ENCODE data around the gene MTMR3. TPM values are rescaled to one million over a fixed set of nuclear protein-coding genes. Genes with fewer than 3 reads are reported as not detected.

Gene MTMR3
- total and polyA plus RNA-seq, 4 donors, result 13.6 to 86.0 (median 41.3) TPM

DNA sequence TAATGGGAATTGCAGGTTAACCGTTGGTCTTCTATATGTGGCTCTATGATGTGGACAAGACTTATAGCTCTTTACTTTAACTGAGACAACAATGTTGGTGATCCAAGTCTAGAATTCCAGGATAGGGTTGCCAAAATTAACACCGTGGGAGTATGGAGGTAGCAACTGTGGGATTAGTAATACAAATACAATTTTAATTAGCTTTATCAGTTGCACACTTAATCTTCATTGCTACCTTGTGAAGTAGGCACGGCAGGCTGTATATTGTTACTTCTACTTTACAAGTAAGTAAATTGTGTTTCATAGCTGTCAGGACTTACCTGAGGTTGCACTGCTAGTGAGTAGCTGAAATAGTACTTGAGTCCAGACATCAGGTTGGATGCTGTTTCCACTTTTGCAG lies 21.0 kb downstream of the MTMR3 start:
- H3K27ac ChIP-seq (ENCODE audit: low read depth in 1 of 2, low read length in 1 of 2), result no peak overlapping the region
- H3K27me3 ChIP-seq (ENCODE audit: control insufficient read depth in 3 of 3, insufficient read depth in 3 of 3, low read length in 2 of 3), result no peaks in the 10 kb centered on the region
- no peak overlapping the region for H3K9ac ChIP-seq (ENCODE audit: insufficient read depth in 1 of 2, low read length in 2 of 2)
- ATAC-seq (ENCODE audit: insufficient read depth, low FRiP score) (no peak), DNase-seq (no peak)
- no peak overlapping the region for H3K4me3 ChIP-seq
- H3K4me1 ChIP-seq (ENCODE audit: control insufficient read depth in 5 of 5, insufficient read depth in 5 of 5, low read length in 5 of 5), result peaks cover 0 to 21% (median 8%) of the 10 kb centered on the region in 5 donors
- H3K36me3 ChIP-seq (ENCODE audit: control insufficient read depth in 4 of 4, insufficient read depth in 4 of 4, low read length in 4 of 4), result no peaks in the 10 kb centered on the region
- 78 to 90% methylated on average over 3 of the region's 3 CpGs for WGBS, 2 donors
- TF ChIP-seq CTCF (IDR thresholded peaks at IDR 0.05; ENCODE audit: control extremely low read depth, extremely low read depth), result no peak
- H3K9me3 ChIP-seq (ENCODE audit: control insufficient read depth in 4 of 4, insufficient read depth in 3 of 4, low read length in 3 of 4), result no peaks in the 10 kb centered on the region

DNA sequence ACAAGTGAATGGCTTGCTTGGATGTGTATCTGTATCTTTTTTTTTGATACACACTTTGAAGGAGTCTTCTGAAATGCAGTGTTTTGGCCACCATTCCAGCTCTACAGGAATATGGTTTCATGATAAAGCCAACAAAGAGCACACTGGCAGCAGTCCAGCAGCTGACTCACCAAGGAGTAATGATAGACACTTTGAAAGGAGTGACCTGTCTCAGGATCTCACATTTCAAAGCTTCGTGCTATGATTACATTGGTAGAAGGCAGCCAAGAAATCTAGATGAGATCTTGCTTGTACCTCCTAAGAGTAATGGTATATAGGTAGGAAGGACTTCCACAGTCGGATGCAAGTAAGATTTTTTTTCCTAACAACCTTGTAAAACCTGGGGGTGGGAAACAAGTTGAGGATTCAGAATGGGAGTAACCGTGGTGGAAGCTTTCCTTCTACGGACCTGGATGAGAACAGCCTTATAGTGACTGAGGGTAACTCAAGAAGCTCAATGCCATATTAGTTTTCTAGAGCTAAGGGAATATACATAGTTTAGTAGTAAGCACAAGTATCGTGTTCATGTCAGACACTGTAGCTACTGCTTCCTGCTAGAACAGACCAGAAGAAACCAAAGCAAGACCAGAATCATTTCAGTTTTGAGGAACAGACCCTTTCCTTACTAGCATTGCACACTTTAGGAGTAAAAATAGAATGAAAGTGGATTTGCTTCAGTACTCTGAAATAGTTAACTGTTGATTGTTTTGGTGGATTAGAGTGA lies 25.0 kb downstream of the MTMR3 start:
- no peaks in the 10 kb centered on the region for H3K36me3 ChIP-seq (ENCODE audit: control insufficient read depth in 4 of 4, insufficient read depth in 4 of 4, low read length in 4 of 4)
- peak overlapping the region in 1 of 2 donors; percentile 19 for H3K9ac ChIP-seq (ENCODE audit: insufficient read depth in 1 of 2, low read length in 2 of 2)
- 44 to 50% methylated on average over 5 of the region's 5 CpGs for WGBS, 2 donors
- TF ChIP-seq CTCF (IDR thresholded peaks at IDR 0.05; ENCODE audit: control extremely low read depth, extremely low read depth), result no peak
- no peak overlapping the region for H3K4me3 ChIP-seq
- H3K27me3 ChIP-seq (ENCODE audit: control insufficient read depth in 3 of 3, insufficient read depth in 3 of 3, low read length in 2 of 3), result no peaks in the 10 kb centered on the region
- peak overlapping the region in 1 of 2 donors; percentile 77 for H3K27ac ChIP-seq (ENCODE audit: low read depth in 1 of 2, low read length in 1 of 2)
- peak; percentile 52 for ATAC-seq (ENCODE audit: insufficient read depth, low FRiP score)
- peak; percentile 75 to 92 (median 82) for DNase-seq
- H3K4me1 ChIP-seq (ENCODE audit: control insufficient read depth in 5 of 5, insufficient read depth in 5 of 5, low read length in 5 of 5), result peaks cover 0 to 25% (median 14%) of the 10 kb centered on the region in 5 donors
- no peaks in the 10 kb centered on the region for H3K9me3 ChIP-seq (ENCODE audit: control insufficient read depth in 4 of 4, insufficient read depth in 3 of 4, low read length in 3 of 4)

GRCh38 chr22:29912141-29912540 lies 29.2 kb downstream of the MTMR3 start:
- no peak overlapping the region for H3K9ac ChIP-seq (ENCODE audit: insufficient read depth in 1 of 2, low read length in 2 of 2)
- H3K4me3 ChIP-seq, result no peak overlapping the region
- no peaks in the 10 kb centered on the region for H3K36me3 ChIP-seq (ENCODE audit: control insufficient read depth in 4 of 4, insufficient read depth in 4 of 4, low read length in 4 of 4)
- no peak overlapping the region for H3K27ac ChIP-seq (ENCODE audit: low read depth in 1 of 2, low read length in 1 of 2)
- no peak for DNase-seq
- no peaks in the 10 kb centered on the region for H3K27me3 ChIP-seq (ENCODE audit: control insufficient read depth in 3 of 3, insufficient read depth in 3 of 3, low read length in 2 of 3)
- H3K4me1 ChIP-seq (ENCODE audit: control insufficient read depth in 5 of 5, insufficient read depth in 5 of 5, low read length in 5 of 5), result peaks cover 0 to 36% (median 14%) of the 10 kb centered on the region in 5 donors
- no peak for TF ChIP-seq CTCF (IDR thresholded peaks at IDR 0.05; ENCODE audit: control extremely low read depth, extremely low read depth)
- WGBS, 2 donors, result 97 to 98% methylated on average over 4 of the region's 4 CpGs
- ATAC-seq (ENCODE audit: insufficient read depth, low FRiP score), result no peak
- no peaks in the 10 kb centered on the region for H3K9me3 ChIP-seq (ENCODE audit: control insufficient read depth in 4 of 4, insufficient read depth in 3 of 4, low read length in 3 of 4)
